Liver (tissue), 3 donors: ENCODE measurements around the gene KCNN3.

ENCODE experiments used
- ATF3 ChIP-seq: IDR thresholded peaks from 2 replicates; pipeline ENCODE4 v1.6.1; 2016; ENCODE audit warnings: antibody characterized with exemption
- CTCF ChIP-seq: fragments of 150-350 bp; IDR thresholded peaks from 2 replicates; pipeline ENCODE4 v1.5.1; 2017; ENCODE audit warnings: improper control_type of control experiment, low read depth, low read length; ENCODE audit not compliant: missing input control
- EGR1 ChIP-seq, 2 donors: IDR thresholded peaks; 2 replicates each; pipeline ENCODE4 v1.6.1; 2016 to 2018; ENCODE audit warnings: antibody characterized with exemption in 2 of 2, low read depth in 2 of 2
- FOXA1 ChIP-seq: IDR thresholded peaks from 2 replicates; pipeline ENCODE4 v1.6.1; 2016; ENCODE audit warnings: antibody characterized with exemption
- GABPA ChIP-seq, 2 donors: IDR thresholded peaks in 1 of 2; conservative IDR thresholded peaks in 1 of 2; 2 replicates each; pipeline ENCODE4 v1.6.1; 2016; ENCODE audit warnings: antibody characterized with exemption in 2 of 2, mild to moderate bottlenecking in 1 of 2, moderate library complexity in 1 of 2
- HNF4G ChIP-seq: IDR thresholded peaks from 2 replicates; pipeline ENCODE4 v1.6.1; 2016; ENCODE audit warnings: antibody characterized with exemption
- JUND ChIP-seq, 2 donors: IDR thresholded peaks; 2 replicates each; pipeline ENCODE4 v1.6.1; 2016; ENCODE audit warnings: antibody characterized with exemption in 2 of 2
- MAX ChIP-seq: IDR thresholded peaks from 2 replicates; pipeline ENCODE4 v1.6.1; 2016; ENCODE audit warnings: antibody characterized with exemption
- RAD21 ChIP-seq, 2 donors: IDR thresholded peaks; 2 replicates each; pipeline ENCODE4 v1.6.1; 2016; ENCODE audit warnings: antibody characterized with exemption in 2 of 2, mild to moderate bottlenecking in 2 of 2
- REST ChIP-seq: IDR thresholded peaks from 2 replicates; pipeline ENCODE4 v1.6.1; 2016; ENCODE audit warnings: antibody characterized with exemption, mild to moderate bottlenecking
- RXRA ChIP-seq, 2 donors: IDR thresholded peaks; 2 replicates each; pipeline ENCODE4 v1.6.1; 2017 to 2018; ENCODE audit warnings: antibody characterized with exemption in 2 of 2, mild to moderate bottlenecking in 1 of 2
- SP1 ChIP-seq: IDR thresholded peaks from 2 replicates; pipeline ENCODE4 v1.6.1; 2018; ENCODE audit warnings: antibody characterized with exemption, mild to moderate bottlenecking
- TAF1 ChIP-seq: conservative IDR thresholded peaks from 2 replicates; pipeline ENCODE4 v1.6.1; 2016; ENCODE audit warnings: antibody characterized with exemption, mild to moderate bottlenecking
- ZBTB33 ChIP-seq: IDR thresholded peaks from 2 replicates; pipeline ENCODE4 v1.6.1; 2016; ENCODE audit warnings: antibody characterized with exemption
- donor health status: healthy.
- donor health status: healthy.

- no peak for TF ChIP-seq CTCF
- TF ChIP-seq EGR1 (IDR thresholded peaks at IDR 0.05; ENCODE audit: low read depth in 2 of 2) = no peak
- no peak for TF ChIP-seq TAF1
- TF ChIP-seq MAX = no peak
- no peak for TF ChIP-seq RAD21 (IDR thresholded peaks at IDR 0.05)
- no peak for TF ChIP-seq RXRA (IDR thresholded peaks at IDR 0.05)
- no peak for TF ChIP-seq REST
- no peak for TF ChIP-seq GABPA (IDR thresholded peaks at IDR 0.05 in 1 of 2, conservative IDR thresholded peaks at IDR 0.05 in 1 of 2)
- no peak for TF ChIP-seq SP1
- no peak for TF ChIP-seq ZBTB33
- TF ChIP-seq JUND (IDR thresholded peaks at IDR 0.05) = no peak
- no peak for TF ChIP-seq HNF4G
- no peak for TF ChIP-seq ATF3
- no peak for TF ChIP-seq FOXA1
Measured at GRCh38 chr1:154852845-154853244, 17.2 kb downstream of the KCNN3 start.
